Measurements from ENCODE around the gene CAMKK2.
"Not testable (repeated sequence)": the region's sequence is repeated elsewhere in the genome, so short reads cannot be mapped to it uniquely, and the experiment has no call there.

CAMKK2 gene

GRCh38 chr12:121219353-121219986 lies 77.0 kb downstream of the CAMKK2 start:
- no peak for DNase-seq

DNA sequence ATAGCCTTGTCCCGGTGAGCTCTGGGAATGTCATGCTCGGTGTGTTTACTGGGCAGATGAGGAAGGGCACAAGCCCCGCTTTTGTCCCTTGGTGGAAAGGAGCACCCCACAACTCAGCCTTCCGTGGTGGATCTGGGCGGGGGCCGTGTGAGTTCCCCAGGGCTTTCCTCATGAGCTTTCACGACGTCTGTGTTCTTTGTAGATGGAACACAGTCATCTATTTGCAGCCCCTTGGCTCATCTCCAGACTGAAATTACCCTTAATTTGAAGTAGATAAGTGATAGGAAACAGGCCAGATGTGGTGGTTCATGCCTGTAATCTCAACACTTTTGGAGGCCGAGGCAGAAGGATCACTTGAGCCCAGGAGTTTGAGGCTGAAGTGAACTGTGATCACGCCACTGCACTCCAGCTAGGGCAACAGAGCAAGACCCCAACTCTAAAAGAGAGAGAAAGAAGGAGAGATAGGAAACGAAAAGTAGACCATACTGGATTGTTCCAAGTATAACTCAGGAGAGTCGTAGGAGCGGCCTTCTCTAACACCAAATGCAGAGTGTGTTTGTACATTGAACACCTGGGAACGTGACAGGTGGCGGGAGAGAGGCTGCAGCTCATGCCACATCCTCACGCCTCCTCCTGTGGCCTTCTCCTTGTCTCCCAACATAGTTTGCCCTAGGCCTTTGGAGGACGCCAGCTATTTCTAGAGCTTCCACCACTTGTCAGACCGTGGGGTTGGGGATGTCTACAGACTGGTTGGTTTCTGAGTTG lies 77.7 kb downstream of the CAMKK2 start:
- no peak for DNase-seq

- DNase-seq: no peak
Observed at GRCh38 chr12:121217761-121218160, 78.7 kb downstream of the CAMKK2 start.

DNA sequence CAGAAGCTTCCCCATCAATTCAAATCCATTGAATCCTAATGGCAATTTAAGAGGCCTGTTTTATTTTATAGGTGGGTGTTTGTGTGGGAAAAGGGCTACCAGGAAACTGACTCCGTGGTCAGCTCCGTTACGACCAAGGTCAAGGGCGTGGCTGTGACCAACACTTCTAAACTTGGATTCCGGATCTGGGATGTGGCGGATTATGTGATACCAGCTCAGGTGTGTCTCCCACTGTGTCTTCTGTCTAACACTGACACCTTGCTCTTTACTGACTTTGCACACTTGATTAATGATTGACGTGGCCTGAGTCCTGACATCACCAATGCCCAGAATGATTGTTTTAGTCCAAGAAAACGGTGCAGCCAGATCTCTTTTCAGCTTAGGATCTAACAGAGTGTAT lies 79.4 kb downstream of the CAMKK2 start:
- no peak for DNase-seq

DNA sequence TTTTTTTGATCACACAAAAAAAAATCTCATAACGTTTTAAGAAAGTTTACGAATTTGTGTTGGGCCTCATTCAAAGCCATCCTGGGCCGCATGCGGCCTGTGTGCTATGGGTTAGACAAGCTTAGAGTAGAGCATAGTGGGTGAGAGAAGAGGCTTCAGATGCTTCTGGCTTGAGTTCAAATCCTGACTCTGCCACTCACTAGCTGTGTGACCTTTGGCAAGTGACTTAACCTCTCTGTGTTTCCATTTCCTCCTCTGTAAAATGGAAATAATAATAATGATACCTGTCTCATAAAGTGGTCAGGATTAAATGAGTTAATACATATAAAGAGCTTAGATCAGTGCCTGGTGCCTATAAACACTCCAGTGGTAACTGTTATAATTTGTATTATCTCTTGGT lies 80.4 kb downstream of the CAMKK2 start:
- no peak for DNase-seq

DNA sequence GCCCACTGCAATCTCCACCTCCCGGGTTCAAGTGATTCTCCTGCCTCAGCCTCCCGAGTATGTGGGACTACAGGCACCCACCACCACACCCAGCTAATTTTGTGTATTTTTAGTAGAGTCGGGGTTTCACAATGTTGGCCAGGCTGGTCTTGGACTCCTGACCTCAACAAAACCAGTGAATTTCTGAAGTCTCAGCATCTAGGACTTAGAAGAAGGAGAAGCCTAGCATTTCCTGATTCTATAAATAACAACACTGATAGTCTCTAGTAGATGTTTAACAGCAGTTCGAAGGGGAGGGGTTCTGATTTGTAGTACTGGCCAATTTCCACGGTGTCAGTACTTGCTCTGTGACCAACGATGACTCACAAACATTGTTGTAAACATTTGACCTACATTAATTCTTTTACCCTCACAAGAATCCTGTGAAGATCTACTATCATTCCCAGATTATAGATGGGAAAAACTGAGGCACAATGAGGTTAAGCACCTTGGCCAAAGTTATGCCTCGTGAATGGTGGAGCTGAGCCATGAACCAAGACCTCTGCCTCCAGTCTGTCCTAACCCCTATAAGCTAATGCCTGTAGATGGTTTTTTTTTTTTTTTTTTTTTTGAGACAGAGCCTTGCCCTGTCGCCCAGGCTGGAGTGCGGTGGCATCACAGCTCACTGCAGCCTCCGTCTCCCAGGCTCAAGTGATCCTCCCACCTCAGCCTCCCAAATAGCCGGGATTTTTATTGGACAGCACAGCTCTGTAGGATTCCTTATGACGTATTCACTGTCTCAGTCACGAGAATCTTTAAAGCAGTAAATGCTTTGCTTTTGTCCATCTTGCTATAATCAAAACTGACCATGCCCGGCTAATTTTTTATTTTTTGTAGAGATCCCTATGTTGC lies 81.4 kb downstream of the CAMKK2 start:
- peak; percentile 53 for DNase-seq

GRCh38 chr12:121214166-121214777 lies 82.2 kb downstream of the CAMKK2 start:
- peak; percentile 68 for DNase-seq

- no peak for DNase-seq
Observed at GRCh38 chr12:121212875-121213274, 83.6 kb downstream of the CAMKK2 start.

- peak; percentile 92 for DNase-seq
Observed at GRCh38 chr12:121209624-121210572, 86.6 kb downstream of the CAMKK2 start, which contains the start of gene P2RX4. P2RX4 (plus strand) TSS chr12:121210129; CDS start chr12:121210165, 36 bp downstream.

GRCh38 chr12:121209221-121209620 lies 87.3 kb downstream of the CAMKK2 start:
- DNase-seq: no peak

DNA sequence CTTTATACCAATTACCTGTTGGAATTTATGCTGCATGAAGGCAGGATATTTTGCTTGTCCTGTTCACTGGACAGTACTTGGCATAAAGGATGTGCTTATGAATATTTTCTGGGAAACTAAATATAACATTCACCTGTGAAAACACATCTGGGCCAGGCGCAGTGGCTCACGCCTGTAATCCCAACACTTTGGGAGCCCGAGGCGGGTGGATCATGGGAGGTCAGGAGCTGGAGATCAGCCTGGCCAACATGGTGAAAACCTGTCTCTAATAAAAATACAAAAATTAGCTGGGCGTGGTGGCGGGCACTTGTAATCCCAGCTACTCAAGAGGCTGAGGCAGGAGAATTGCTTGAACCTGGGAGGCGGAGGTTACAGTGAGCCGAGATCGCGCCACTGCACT lies 87.9 kb downstream of the CAMKK2 start:
- DNase-seq: not testable (repeated sequence)

DNA sequence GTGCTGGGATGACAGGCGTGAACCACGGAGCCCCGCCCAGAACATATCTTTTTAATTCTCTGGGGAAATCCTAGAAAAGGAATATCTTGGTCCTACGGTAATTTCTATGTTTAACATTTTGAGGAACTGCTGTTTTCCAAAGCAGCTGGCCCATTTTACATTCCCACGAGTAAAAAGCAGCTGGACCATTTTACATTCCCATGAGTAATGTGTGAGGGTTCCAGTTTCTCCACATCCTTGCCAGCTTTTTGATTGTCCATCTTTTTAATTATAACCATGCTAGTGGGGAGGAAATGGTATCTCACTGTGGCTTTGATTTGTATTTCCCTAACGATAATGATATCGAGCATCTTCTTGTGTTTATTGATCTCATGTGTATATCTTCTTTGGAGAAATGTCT lies 91.0 kb downstream of the CAMKK2 start:
- DNase-seq: no peak

DNA sequence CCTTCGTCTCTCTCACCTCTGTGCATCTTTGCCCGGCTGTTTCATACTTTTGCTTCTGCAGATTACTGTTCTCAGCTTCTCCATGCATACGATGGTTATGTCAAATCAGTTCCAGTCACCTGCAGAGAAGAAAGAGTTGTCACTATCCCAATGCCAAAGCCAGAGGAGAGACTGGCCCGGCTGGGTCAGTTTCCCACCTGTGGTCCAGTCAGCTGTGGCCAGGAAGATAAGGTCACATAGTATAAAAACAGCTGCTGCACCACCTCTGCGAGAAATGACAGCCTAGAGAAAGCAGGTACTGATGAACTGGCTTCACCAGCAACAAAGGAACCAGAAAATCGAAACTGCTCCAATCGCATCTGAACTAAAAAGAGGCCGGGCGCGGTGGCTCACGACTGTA lies 93.0 kb downstream of the CAMKK2 start:
- no peak for DNase-seq

GRCh38 chr12:121202407-121203355 lies 93.8 kb downstream of the CAMKK2 start:
- no peak for DNase-seq

DNA sequence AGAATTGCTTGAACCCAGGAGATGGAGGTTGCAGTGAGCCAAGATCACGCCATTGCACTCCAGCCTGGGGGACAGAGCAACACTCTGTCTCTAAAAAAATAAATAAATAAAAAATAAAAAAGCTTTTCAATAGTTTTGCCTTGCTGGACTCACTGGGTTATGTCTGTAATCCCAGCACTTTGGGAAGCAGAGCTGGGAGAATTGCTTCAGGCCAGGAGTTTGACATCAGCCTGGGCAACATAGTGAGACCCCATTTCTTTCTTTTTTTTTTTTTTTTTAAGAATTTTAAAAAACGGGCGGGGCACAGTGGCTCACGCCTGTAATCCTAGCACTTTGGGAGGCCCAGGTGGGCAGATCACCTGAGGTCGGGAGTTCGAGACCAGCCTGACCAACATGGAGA lies 95.4 kb downstream of the CAMKK2 start:
- DNase-seq: not testable (repeated sequence)

DNA sequence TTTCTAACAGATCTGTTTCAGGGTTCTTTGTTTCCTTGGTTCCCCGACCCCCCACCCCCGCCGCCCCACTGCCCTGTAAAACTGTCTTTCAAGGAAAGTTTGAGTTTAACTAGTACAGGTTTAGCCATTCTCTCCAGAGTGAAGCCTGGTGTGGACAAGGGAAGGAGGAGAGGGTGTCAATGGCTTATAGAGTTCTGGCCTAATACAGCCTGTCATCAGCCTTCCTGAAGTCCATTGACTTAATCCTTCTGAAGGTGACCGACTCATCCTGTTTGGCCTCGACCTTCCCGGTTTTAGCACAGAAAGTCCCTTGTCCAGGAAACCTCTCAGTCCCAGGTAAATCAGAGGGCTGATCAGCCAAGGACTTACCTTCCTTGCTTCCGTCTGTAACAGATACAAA lies 97.6 kb downstream of the CAMKK2 start:
- DNase-seq: no peak

GRCh38 chr12:121196902-121197301 lies 99.6 kb downstream of the CAMKK2 start:
- DNase-seq: peak; percentile 59

DNA sequence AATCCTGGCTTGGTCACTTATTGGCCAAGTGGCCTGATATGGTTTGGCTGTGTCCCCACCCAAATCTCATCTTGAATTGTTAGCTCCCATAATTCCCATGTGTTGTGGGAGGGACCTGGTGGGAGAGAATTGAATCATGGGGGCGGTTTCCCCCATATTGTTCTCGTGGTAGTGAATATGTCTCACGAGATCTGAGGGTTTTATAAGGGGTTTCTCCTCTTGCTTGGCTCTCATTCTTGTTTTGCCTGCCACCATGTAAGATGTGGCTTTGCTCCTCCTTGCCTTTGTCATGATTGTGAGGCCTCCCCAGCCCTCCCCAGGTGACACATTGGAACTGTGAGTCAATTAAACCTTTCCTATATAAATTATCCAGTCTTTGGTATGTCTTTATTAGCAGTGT lies 105.4 kb downstream of the CAMKK2 start:
- DNase-seq: no peak

DNA sequence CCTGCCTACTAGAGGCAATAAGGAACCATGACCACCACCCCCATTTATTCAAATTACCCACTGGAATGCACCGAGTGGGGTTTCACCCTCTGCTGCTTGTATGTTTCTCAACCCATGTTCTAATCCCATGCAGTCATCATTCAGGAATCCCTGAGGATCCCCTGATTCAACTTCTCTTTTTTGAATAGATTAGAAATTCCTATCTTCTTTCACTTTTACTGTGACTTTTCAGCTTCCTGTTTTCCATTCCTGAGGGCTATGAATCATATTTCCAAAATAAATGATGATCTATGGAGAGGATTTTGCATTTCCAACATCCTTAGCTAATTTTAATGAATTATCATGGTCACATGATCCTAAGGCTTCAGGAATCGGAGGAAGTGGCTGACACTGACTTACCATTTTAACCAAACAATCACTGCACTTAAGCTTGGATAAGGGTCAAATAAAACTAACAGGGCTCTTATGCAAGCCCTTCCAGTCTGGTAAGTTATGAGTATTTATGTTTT lies 105.9 kb downstream of the CAMKK2 start:
- peak; percentile 67 for DNase-seq

DNA sequence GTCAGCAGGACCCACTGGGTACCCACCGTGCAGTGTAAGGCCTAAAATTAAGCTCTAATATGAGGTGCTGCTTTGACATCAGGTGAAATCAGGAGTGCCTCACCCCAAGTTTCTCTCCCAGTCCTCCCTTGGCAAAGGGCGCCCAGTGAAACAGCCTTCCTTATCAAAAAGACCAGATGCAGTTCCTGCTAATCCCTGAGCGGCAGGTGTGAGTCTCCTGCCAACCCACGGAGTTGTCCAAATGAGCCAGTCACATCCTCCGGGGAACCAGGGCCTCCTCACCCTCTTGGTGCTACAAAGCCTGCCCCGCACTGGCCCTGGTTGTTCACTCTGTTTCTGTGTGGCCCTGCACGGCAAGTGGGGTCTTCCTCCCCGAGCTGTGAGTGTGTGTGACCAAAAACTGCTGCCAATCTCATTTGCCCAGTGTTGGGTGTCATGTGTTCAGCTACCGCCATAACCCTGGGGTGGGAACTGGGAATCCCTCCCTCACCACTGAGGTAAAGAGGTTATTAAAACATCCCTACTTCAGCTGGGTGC lies 106.8 kb downstream of the CAMKK2 start:
- DNase-seq: no peak

Data from CD4-positive, alpha-beta T cell treated with Interleukin-15 for 1 hour (primary cell).